Osteoblast (primary cell): Measurements from ENCODE around the gene TBC1D8. TPM values are rescaled to one million over a fixed set of nuclear protein-coding genes. Genes with fewer than 3 reads are reported as not detected.

Experiments used
- DNase-seq: peaks from one replicate; pipeline ENCODE4 v3.0.0; 2011; ENCODE audit warnings: low spot score, mixed read lengths; ENCODE audit not compliant: insufficient read length; ENCODE audit errors: missing footprints
- H2AFZ ChIP-seq: 2 replicates; pipeline ENCODE4 v1.6.0; 2011; ENCODE audit warnings: mild to moderate bottlenecking, low read length
- H3K27ac ChIP-seq: 2 replicates; pipeline ENCODE4 v1.5.1; 2011; ENCODE audit warnings: mild to moderate bottlenecking, low read depth, low read length, moderate library complexity
- H3K27me3 ChIP-seq: 2 replicates; pipeline ENCODE4 v1.6.0; 2012; ENCODE audit warnings: mild to moderate bottlenecking, control low read depth, inconsistent platforms, low read length, moderate library complexity; ENCODE audit not compliant: insufficient read depth
- H3K36me3 ChIP-seq: 2 replicates; pipeline ENCODE4 v1.5.1; 2011; ENCODE audit warnings: mild to moderate bottlenecking, low read length, control low read depth, moderate library complexity; ENCODE audit not compliant: insufficient read depth
- H3K4me1 ChIP-seq: 2 replicates; pipeline ENCODE4 v1.5.1; 2011; ENCODE audit warnings: mild to moderate bottlenecking, low read length, control low read depth, moderate library complexity; ENCODE audit not compliant: insufficient read depth
- H3K4me2 ChIP-seq: 2 replicates; pipeline ENCODE4 v1.6.0; 2011; ENCODE audit warnings: mild to moderate bottlenecking, low read length; ENCODE audit not compliant: insufficient read depth
- H3K4me3 ChIP-seq: fragments of 200-600 bp; sonication (generic); 3 replicates; pipeline ENCODE4 v1.5.1; 2012; ENCODE audit warnings: mild to moderate bottlenecking, low read length, inconsistent platforms; ENCODE audit not compliant: insufficient read depth
- H3K79me2 ChIP-seq: 2 replicates; pipeline ENCODE4 v1.6.0; 2012; ENCODE audit warnings: mild to moderate bottlenecking, low read length, control low read depth, inconsistent platforms; ENCODE audit not compliant: insufficient read depth
- H3K9me3 ChIP-seq: 2 replicates; pipeline ENCODE4 v1.5.1; 2011; ENCODE audit warnings: low read depth, low read length, control low read depth
- H4K20me1 ChIP-seq: 2 replicates; pipeline ENCODE4 v1.6.0; 2012; ENCODE audit warnings: mild to moderate bottlenecking, low read length, control low read depth; ENCODE audit not compliant: insufficient read depth
- total RNA-seq: library from RNA; depleted of rRNA; stranded (reverse); fragments of >200 nt; gene quantifications from 2 replicates; pipeline ENCODE4 v1.2.3, GENCODE V29; 2012
- TF ChIP-seq, protein P1 (sequence below): IDR thresholded peaks from 2 replicates; pipeline ENCODE4 v1.5.1; 2011; ENCODE audit warnings: mild to moderate bottlenecking, low read depth, low read length, moderate library complexity; ENCODE audit errors: extremely low read depth

TBC1D8 gene
- total RNA-seq, 1 donor = 13.4 TPM

DNA sequence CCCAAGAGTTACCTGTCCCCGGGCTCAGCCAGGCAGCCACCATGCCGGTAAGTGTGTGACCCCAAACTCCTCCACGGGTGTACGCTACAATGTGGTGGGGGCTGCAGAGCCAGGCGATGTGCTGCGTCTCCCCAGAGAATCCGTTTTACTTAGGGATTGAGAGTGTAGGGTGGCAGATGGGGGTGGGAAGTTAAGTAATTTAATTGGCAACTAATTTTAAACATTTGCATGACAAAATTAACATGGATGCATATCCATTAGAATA, 175.7 kb downstream of the TBC1D8 start:
- H2AFZ ChIP-seq = no peak overlapping the region
- H3K4me2 ChIP-seq = no peak overlapping the region
- H3K9me3 ChIP-seq = no peaks in the 10 kb centered on the region
- TF ChIP-seq, protein P1, sequence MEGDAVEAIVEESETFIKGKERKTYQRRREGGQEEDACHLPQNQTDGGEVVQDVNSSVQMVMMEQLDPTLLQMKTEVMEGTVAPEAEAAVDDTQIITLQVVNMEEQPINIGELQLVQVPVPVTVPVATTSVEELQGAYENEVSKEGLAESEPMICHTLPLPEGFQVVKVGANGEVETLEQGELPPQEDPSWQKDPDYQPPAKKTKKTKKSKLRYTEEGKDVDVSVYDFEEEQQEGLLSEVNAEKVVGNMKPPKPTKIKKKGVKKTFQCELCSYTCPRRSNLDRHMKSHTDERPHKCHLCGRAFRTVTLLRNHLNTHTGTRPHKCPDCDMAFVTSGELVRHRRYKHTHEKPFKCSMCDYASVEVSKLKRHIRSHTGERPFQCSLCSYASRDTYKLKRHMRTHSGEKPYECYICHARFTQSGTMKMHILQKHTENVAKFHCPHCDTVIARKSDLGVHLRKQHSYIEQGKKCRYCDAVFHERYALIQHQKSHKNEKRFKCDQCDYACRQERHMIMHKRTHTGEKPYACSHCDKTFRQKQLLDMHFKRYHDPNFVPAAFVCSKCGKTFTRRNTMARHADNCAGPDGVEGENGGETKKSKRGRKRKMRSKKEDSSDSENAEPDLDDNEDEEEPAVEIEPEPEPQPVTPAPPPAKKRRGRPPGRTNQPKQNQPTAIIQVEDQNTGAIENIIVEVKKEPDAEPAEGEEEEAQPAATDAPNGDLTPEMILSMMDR = no peak
- H3K36me3 ChIP-seq = no peaks in the 10 kb centered on the region
- H3K4me1 ChIP-seq = peaks cover 20% of the 10 kb centered on the region
- peaks cover 3% of the 10 kb centered on the region for H3K27me3 ChIP-seq
- H3K4me3 ChIP-seq = no peak overlapping the region
- DNase-seq = no peak
- H4K20me1 ChIP-seq = no peaks in the 10 kb centered on the region
- H3K79me2 ChIP-seq = no peaks in the 10 kb centered on the region
- no peak overlapping the region for H3K27ac ChIP-seq

DNA sequence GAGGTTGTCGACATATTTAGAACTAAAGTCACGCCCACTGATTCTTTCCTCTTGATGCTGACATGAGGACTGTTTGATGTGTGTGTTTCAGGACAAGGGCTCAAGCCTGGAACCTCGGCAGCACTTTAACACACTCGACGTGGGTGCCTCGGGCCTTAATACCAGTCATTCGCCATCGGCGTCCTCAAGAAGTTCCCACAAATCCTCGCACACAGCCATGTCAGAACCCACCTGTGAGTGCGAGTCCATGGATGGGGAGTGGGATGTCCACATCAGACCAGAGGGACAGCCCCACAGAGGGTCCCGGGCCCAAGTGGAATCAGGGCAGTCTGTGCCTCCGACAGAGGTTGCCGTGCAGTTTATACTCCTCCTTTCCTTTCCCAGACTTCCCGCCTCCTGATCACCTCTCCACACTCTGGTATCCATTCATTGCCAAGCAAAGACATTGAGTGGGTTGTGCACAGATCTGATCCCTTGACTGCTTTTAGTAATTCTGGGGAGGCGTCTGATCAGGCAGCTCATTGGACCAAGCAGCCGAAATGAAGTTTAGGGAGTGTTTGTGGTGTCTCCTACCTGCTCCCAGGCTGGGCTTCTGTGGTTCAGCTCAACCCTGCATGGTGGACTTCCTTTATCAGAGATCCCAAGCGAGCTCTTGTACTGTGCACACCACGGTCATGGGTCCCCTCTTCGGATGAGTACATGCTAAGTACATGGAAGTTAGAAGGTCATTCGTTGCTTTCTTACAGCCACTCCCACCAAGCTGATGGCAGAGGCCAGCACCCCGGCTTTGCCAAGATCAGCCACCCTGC, 176.3 kb downstream of the TBC1D8 start:
- H3K4me3 ChIP-seq = no peak overlapping the region
- H3K9me3 ChIP-seq = no peaks in the 10 kb centered on the region
- H3K4me1 ChIP-seq = peaks cover 20% of the 10 kb centered on the region
- no peaks in the 10 kb centered on the region for H3K79me2 ChIP-seq
- TF ChIP-seq, protein P1 = no peak
- peaks cover 3% of the 10 kb centered on the region for H3K27me3 ChIP-seq
- DNase-seq = no peak
- H3K27ac ChIP-seq = no peak overlapping the region
- no peaks in the 10 kb centered on the region for H3K36me3 ChIP-seq
- no peak overlapping the region for H2AFZ ChIP-seq
- no peak overlapping the region for H3K4me2 ChIP-seq
- H4K20me1 ChIP-seq = no peaks in the 10 kb centered on the region

DNA sequence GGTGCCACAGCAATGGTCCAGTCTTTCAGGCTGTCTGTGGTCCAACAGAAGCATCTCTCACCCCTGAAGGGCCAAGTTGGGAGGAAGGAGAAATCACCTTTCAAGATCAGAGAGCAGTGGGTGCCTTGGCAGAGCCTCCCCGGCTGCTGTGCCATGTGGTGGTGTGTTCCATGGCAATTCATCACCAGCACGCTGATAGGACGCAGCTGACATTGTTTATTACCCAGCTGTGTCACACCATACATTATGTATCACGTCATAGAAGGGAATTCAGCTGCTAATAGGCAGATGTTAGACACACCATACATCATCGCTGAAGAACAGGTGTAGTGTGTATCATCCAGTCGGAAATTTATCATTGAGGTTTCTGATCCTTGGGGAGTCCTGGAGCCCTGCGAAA, 178.7 kb downstream of the TBC1D8 start:
- no peaks in the 10 kb centered on the region for H3K79me2 ChIP-seq
- no peaks in the 10 kb centered on the region for H3K9me3 ChIP-seq
- H2AFZ ChIP-seq = no peak overlapping the region
- peaks cover 10% of the 10 kb centered on the region for H3K4me1 ChIP-seq
- H4K20me1 ChIP-seq = no peaks in the 10 kb centered on the region
- no peak overlapping the region for H3K27ac ChIP-seq
- TF ChIP-seq, protein P1 = no peak
- H3K36me3 ChIP-seq = no peaks in the 10 kb centered on the region
- no peak overlapping the region for H3K4me2 ChIP-seq
- H3K27me3 ChIP-seq = peaks cover 3% of the 10 kb centered on the region
- H3K4me3 ChIP-seq = no peak overlapping the region
- no peak for DNase-seq

DNA sequence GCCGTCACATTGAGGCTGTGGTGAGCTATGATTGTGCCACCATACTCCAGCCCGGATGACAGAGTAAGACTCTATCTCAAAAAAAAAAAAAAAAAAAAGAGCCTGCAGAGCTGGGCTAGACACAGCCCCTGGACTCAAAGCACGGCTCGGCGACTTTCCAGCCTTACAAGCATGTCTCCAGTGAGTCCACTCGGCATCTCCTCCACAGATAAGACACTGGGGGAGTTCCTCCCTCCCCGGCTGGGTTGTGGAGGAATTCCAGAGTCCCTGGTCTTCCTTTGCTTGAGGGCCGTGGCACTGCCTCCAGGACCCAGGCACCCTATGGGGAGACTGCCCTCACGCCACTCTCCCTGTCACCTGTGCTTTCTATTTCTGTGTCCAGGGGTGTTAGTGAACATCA, 180.0 kb downstream of the TBC1D8 start:
- TF ChIP-seq, protein P1 = no peak
- H3K4me2 ChIP-seq = no peak overlapping the region
- peaks cover under 1% of the 10 kb centered on the region for H3K4me1 ChIP-seq
- DNase-seq = no peak
- no peaks in the 10 kb centered on the region for H4K20me1 ChIP-seq
- H3K27me3 ChIP-seq = peaks cover 3% of the 10 kb centered on the region
- H2AFZ ChIP-seq = no peak overlapping the region
- H3K4me3 ChIP-seq = no peak overlapping the region
- no peaks in the 10 kb centered on the region for H3K9me3 ChIP-seq
- H3K27ac ChIP-seq = no peak overlapping the region
- no peaks in the 10 kb centered on the region for H3K36me3 ChIP-seq
- H3K79me2 ChIP-seq = no peaks in the 10 kb centered on the region
